ENCODE measurements around the gene PRSS2.

GRCh38 chr7:142815134-142815533 is 44.4 kb downstream of the PRSS2 start:
- TF ChIP-seq, protein P1, sequence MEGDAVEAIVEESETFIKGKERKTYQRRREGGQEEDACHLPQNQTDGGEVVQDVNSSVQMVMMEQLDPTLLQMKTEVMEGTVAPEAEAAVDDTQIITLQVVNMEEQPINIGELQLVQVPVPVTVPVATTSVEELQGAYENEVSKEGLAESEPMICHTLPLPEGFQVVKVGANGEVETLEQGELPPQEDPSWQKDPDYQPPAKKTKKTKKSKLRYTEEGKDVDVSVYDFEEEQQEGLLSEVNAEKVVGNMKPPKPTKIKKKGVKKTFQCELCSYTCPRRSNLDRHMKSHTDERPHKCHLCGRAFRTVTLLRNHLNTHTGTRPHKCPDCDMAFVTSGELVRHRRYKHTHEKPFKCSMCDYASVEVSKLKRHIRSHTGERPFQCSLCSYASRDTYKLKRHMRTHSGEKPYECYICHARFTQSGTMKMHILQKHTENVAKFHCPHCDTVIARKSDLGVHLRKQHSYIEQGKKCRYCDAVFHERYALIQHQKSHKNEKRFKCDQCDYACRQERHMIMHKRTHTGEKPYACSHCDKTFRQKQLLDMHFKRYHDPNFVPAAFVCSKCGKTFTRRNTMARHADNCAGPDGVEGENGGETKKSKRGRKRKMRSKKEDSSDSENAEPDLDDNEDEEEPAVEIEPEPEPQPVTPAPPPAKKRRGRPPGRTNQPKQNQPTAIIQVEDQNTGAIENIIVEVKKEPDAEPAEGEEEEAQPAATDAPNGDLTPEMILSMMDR (IDR thresholded peaks at IDR 0.05) = no peak
- no peak for TF ChIP-seq POLR2A (IDR thresholded peaks at IDR 0.05)
- TF ChIP-seq EP300 (IDR thresholded peaks at IDR 0.05) = no peak

All from tibial nerve (tissue), 4 donors.